ENCODE data around the gene HSPA5.
"Not testable (repeated sequence)": the region's sequence is repeated elsewhere in the genome, so short reads cannot be mapped to it uniquely, and the experiment has no call there.

The HSPA5 gene

DNA sequence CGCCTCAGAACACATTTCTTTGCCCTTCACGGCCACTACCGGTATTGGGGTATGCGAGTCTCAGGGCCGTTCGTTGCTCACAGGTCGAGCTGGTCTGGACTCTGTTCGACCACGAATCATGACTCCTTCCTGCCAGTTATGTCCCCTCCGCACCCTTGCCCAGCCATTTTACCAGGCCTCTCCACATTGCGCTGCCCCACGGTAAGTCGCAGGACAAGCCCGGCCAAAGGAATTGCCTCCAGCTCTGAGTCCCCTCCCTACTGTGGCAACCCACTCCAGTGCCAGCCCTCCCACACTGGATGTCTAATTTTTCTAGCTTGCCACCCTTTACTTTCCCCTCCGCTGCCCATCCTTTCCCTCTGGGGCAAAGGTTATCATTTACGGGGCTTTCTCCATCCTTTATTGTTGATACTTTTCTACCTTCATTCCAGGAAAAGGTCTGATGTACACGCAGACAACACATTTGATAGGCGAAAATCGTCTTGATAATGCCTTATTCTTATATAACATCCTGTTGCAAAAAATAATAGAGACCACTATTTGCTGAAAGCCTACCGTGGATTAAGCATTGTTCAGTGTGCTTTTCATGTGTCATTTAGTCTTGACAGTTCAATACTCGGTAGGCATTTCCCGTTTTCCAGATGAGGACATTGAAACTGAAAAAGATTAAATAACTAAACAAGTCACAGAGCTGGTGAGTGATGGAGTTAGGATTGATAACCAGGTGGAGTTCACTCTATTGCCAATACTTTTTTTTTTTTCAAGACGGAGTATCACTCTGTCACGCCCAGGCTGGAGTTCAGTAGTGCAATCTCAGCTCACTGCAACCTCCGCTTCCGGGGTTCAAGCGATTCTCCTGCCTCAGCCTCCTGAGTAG is 958 bp upstream of the HSPA5 start:
- peak; percentile 47 for DNase-seq

DNA sequence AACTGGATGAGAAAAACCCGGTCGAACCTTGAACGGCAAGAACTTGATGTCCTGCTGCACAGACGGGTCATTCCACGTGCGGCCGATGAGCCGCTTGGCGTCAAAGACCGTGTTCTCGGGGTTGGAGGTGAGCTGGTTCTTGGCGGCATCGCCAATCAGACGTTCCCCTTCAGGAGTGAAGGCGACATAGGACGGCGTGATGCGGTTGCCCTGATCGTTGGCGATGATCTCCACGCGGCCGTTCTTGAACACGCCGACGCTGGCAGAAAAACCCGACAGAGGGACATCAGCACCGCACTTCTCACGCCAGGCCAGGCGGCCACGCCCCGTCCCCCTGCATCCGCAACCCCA is 519 bp downstream of the HSPA5 start:
- no peak for DNase-seq

DNA sequence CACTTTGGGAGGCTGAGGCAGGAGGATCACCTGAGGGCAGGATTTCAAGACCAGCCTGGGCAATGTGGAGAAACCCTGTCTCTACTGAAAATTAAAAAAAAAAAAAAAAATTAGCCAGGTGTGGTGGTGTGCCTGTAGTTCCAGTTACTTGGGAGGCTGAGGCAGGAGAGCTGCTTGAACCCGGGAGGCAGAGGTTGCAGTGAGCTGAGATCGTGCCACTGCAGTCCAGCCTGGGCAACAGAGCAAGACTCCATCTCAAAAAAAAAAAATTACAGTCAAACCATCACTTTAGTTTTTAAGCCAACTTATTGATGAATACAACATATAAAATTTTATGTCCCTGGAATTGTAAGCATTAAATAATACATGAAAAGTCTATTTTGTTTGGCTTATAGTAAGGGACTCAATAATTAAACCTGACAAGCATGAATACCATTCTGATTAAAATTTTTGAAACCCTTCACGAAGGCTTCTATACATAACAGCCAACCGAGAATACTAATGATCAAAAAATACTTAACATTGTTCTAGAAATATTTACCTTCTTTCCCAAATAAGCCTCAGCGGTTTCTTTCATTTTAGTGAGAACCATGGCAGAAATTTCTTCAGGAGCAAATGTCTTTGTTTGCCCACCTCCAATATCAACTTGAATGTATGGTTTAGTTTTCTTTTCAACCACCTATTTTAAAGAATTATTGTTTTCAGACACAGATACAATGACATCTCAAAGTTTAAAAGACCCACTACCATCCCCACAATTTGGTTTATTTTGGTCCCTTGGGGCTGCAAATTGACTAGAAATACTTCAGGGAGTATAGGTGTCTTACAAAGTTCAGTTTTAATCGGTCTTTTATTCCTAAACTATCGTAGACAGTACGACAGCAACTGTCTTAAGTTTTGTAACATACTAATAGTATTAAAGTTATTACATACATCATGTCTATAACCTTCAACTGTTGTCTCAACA is 1.2 kb downstream of the HSPA5 start:
- no peak for DNase-seq

DNA sequence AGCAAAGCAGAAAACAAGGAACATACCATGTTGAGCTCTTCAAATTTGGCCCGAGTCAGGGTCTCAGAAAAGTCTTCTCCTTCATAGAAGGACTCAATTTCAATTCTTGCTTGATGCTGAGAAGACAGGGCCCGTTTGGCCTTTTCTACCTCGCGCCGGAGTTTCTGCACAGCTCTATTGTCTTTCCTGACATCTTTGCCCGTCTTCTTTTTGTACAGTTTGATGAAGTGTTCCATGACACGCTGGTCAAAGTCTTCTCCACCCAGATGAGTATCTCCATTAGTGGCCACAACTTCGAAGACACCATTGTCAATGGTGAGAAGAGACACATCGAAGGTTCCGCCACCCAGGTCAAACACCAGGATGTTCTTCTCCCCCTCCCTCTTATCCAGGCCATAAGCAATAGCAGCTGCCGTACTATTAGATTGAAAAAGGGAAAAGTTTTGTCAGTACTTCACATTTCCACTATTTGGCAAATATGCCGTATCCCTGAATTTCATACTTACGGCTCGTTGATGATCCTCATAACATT is 2.2 kb downstream of the HSPA5 start:
- DNase-seq = no peak

DNA sequence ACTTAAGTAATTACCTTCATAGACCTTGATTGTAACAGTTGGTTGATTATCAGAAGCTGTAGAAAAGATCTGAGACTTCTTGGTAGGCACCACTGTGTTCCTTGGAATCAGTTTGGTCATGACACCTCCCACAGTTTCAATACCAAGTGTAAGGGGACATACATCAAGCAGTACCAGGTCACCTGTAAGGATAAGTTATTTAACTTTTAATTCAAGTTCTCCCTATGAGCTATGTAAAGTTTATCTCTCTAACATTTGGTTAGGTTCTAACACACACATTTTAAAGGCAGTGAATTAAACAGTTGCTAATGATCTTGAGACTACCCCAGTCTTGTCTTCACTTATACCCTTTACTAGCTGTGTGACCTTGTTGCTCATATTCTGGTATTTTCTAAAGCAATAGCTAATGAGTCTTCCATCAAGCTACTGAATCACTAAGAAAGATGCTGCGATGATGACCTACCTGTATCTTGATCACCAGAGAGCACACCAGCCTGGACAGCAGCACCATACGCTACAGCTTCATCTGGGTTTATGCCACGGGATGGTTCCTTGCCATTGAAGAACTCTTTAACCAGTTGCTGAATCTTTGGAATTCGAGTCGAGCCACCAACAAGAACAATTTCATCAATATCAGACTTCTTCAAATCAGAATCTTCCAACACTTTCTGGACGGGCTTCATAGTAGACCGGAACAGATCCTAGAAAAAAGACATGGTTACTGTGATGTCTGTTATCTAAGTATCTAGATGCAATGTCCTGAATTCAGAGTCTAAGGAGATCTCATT is 2.8 kb downstream of the HSPA5 start:
- no peak for DNase-seq

DNA sequence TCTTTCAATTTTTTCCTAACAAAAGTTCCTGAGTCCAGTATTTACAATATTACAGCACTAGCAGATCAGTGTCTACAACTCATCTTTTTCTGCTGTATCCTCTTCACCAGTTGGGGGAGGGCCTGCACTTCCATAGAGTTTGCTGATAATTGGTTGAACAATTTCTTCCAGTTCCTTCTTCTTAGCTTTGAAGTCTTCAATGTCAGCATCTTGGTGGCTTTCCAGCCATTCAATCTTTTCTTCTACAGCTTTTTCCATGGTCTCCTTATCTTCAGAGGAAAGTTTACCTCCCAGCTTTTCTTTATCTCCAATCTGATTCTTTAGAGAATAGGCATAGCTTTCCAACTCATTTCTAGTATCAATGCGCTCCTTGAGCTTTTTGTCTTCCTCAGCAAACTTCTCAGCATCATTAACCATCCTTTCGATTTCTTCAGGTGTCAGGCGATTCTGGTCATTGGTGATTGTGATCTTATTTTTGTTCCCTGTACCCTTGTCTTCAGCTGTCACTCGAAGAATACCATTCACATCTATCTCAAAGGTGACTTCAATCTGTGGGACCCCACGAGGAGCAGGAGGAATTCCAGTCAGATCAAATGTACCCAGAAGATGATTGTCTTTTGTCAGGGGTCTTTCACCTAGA is 4.5 kb downstream of the HSPA5 start:
- DNase-seq = peak; percentile 8

DNA sequence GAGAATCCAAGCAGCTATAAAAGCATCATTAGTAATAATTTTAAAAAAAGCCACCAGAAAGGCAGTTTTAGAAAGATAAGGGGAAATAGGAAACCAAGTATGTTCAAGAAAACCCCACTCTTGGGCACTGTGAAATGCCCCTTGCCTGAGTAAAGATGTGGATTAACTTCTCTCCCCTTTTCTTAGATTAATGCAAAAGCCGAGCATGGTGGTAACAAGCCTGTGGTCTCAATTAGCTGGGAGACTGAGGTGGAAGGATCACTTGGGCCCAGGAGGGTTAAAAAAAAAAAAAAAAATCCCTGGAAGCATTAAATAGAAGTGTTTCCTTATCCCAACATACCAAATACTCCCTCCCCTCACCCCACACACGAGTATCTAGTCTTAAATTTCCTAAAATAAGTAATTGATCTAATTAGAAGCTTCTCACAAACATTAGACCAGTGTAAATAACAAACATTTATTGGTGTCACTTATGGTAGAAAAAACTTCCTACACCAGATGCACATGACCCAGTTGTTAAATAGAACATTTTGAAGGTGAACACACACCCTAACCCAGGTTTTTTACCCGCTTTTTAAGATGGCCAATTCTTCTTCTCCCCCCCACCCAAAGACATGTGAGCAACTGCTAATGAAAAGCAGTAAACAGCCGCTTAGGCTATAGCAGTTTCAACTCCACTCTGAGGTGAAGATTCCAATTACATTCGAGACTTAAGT is 5.2 kb downstream of the HSPA5 start:
- DNase-seq = no peak

DNA sequence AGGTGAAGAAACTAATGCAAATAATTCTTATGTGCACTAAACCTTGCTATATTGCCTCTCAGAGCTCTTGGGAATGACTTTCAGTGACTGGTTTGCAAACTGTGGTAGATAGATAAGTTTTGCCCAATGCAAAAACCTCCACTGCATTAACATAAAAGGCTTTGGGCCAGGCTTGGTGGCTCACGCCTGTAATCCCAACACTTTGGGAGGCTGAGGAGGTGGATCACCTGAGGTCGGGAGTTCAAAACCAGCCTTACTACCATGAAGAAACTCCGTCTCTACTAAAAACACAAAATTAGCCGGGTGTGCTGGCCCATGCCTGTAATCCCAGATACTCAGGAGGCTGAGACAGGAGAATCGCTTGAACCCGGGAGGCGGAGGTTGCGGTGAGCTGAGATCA is 7.0 kb downstream of the HSPA5 start:
- DNase-seq = not testable (repeated sequence)

DNA sequence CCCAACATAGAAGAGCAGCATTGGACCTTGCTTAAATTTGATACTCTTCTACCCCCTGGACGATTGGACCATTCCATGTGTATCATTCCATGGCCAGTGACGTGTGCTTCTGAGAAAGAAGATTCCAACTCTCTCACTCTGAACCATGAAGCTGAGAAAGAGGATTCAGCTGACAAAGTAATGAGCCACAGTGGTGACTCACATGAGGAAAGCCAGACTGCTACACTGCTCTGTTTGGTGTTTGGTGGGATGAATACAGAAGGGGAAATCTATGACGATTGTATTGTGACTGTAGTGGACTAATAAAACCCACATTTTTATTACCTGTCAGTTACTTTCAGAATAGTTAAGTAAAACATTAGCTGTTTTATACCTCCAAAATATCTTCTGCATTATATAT is 7.5 kb downstream of the HSPA5 start:
- DNase-seq = peak; percentile 46

DNA sequence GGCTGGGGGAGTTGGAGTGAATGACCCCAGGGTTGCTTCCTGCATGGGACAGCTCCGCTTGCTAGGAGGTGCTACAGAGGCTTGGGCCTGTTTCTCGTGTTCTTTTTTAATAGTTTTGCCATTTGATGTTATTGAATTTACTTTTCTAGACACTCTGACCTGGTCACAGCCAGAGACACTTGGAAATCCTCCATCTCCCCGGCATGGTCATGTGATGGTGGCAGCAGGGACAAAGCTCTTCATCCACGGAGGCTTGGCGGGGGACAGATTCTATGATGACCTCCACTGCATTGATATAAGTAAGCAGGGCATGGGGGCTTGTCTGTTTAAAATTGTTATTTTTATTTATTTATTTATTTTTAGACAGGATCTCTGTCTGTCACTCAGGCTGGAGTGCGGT is 13.4 kb downstream of the HSPA5 start:
- DNase-seq = no peak

DNA sequence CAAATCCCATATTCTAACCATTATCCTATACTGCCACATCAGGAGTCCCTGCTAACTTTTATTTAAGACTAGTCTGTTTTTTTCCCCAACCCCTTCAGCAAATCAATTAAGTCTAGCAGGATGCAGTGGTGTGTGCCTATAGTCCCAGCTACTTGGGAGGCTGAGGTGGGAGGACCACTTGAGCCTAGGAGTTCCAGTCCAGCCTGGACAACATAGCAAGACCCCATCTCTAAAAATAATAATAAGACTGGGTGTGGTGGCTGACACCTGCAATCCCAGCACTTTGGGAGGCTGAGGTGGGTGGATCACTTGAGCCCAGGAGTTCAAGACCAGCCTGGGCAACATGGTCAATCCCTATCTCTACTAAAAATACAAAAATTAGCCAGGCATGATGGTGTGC is 16.3 kb downstream of the HSPA5 start:
- DNase-seq = not testable (repeated sequence)

DNA sequence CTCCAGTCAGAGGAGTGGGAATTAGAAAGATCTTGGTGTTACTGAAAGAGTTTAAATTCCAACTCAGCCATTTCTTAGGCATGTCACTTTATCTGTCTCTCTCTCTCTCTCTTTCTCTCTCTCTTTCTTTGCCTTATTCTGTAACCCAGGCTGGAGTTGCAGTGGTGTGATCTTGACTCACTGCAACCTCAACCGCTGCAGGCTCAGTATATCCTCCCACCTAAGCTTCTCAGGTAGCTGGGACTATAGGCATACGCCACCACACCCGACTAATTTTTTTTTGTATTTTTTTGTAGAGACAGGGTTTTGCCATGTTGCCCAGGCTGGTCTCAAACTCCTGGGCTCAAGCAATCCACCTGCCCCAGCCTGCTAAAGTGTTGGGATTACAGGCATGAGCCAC is 22.5 kb downstream of the HSPA5 start:
- no peak for DNase-seq

DNA sequence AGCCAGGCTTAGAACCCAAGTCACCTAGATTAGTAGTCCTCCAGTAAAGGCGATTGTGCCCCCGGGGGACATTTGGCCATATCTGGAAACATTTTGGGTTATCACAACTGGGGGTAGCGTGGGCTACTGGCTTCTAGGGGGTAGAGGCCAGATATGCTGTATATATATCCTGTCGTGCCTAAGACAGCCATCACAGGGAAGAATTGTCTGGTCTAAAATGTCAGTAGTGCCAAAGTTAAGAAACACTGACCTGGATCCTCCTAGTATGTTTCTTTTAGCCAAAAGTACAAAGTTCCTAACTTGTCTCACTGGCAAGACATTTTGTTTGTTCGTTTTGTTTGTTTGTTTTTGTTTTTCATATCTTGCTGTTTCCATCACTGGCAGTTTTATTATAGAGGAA is 27.0 kb downstream of the HSPA5 start:
- no peak for DNase-seq

DNA sequence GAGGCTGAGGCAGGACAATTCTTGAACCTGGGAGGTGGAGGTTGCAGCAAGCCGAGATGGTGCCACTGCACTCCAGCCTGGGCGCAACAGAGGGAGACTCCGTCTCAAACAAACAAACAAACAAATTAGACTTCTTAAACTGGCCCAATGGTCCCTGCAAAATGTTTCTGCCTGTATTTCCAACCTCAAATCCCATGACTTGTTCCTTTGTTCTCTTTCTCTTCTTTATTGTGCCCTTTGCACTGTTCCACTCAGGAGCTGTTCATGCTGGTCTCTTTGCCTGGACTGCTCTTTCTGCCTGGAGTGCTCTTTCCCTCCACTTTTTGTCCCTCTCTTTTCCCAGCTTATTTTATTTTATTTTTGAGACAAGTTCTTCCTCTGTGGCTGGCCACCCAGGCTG is 36.7 kb downstream of the HSPA5 start:
- DNase-seq = no peak

DNA sequence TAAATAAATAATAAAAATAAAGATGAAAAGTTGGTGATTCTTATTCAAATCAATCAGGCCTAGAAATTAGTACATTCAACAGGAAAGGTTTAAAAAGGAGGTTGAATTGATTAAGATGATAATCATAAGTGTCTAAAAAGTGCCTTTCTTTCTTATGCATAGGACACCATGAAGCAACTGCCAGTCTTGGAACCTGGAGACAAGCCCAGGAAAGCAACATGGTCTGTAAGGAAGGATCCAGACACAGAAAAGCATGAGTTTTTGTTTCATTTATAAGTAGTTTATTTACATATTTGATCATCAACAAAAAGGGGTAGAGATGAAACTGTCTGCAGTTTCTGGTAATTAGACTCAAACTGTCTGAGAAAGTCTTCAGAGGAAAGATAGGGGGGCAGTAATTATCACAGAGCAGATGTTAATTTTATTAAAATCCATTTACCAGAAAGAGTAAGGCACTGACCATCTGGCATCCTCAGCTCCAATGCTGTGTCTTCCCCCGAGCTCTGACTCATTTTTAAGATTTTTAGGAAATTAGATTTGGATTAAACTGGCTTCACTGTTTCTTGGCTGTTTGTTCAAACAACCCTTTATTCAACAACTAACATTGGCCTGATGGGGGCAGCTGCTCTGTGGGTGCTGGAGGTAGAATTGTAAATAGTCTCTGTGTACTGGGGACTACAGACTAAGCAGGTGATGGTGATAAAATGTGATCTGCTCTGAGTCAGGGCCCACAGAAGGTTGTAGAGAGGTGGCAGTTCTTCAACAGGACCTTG is 38.1 kb downstream of the HSPA5 start:
- no peak for DNase-seq

DNA sequence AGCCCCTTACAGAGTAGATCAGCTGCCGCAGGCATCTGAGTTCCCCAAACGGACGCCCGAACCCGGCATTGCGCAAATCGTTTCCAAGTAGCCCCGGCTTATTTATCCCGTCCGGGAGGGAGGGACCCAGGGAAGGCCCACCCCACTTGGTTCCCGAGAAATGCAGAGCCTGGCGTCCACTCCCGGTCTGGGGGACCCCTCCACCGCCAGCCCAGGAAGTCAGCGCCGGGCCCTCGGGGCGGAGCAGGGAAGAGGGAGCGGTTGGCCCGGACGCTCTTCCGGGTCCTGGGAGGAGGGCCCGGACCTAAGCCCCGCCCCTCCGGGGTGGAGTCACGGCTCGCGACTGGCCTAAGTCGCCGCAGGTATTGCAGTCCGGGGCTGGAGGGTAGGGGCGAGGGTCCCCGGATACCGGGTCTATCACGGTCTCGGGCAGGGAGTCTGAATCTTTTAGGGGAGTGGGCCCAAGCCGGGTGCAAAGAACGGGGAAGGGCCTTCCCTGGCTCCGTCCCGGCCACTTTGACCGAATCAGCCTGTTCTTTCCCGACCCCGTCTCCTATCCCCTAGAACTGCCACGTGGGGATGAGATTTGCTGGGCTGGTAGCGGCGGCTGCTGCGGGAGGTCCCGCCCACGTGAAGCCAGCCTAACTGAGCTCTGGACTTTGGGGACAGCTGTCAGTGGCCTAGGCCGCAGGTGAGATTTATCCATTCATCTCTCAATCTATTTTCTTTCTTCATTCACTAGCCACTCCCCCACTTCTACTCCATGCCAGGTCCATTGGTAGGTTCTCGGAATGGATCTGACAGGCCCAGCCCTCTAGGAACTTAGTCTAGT is 40.7 kb downstream of the HSPA5 start, which contains the start of gene RABEPK:
RABEPK (plus strand) TSS at position 327 of the 832 bp plus-strand sequence. CDS start 2,472 bp downstream, outside the sequence.
- DNase-seq = peak; percentile 96

DNA sequence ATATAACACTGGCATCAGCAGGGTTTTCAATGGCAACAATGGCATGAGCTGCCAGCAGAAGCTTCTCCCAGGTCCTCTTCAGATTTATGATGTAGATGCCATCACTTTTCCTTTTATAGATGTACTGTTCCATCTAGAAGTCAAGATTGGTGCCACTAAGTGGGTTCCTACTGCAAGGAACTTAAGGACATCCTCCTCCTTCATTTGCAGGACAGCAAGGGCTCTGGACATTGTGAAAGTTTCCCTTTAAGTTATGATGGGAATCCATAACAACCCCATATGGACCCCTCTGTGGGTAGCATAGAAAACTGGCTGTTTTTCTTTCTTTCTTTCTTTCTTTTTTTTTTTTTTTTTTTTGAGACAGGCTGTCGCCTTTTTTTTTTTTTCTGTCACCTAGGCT is 45.6 kb downstream of the HSPA5 start:
- not testable (repeated sequence) for DNase-seq

DNA sequence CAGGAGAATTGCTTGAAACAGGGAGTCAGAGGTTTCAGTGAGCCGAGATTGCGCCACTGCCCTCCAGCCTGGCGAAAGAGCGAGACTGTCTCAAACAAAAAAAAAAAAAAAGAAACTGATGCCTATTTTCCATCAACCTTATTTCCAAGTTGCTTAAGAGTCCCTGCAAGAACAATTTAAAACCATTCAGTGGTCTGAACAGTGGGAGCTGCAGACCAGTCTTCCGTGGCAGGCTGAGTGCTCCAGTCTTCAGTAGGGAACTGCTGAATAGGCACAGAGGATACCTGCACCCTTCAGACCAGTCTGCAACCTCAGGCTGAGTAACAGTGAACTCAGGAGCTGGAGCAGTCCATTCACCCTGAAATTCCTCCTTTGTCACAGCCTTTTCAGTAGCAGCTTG is 46.7 kb downstream of the HSPA5 start:
- peak; percentile 61 for DNase-seq

DNA sequence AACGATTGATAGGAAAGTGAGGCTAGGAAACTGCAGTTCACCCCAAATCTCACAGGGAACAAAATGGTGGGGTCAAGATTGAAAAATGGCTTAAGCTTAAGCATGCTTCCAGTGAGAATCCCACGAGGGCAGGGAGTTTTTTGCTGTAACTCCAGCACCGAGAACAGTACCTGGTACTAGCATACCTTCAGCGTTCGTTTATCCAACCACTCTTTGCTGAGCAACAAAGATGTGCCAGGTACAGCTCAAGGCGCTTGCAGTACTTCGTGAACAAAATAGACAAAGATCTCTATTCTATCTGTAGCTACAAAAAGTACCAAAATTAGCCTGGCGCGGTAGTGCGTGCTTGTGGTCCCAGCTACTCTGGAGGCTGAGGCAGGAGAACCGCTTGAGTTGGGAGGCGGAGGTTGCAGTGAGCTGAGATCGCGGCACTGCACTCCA is 50.8 kb downstream of the HSPA5 start:
- no peak for DNase-seq

All from MV-4-11 (cell line).